HG02763 (cell line): ENCODE data around the gene CLPTM1L.
"Not testable (repeated sequence)": the region's sequence is repeated elsewhere in the genome, so short reads cannot be mapped to it uniquely, and the experiment has no call there.

Experiments
- ATAC-seq: cut with Tn5 transposase; IDR thresholded peaks from one replicate; pipeline ENCODE4 v1.9.1; 2021; ENCODE audit warnings: mild to moderate bottlenecking, moderate library complexity; ENCODE audit not compliant: unreplicated experiment

The CLPTM1L gene

GRCh38 chr5:1342268-1342667, 2.6 kb downstream of the CLPTM1L start:
- no peak for ATAC-seq

GRCh38 chr5:1341863-1342262, 3.0 kb downstream of the CLPTM1L start:
- ATAC-seq = no peak

- not testable (repeated sequence) for ATAC-seq
These were observed 5.1 kb downstream of the CLPTM1L start for GRCh38 chr5:1339818-1340210.

DNA sequence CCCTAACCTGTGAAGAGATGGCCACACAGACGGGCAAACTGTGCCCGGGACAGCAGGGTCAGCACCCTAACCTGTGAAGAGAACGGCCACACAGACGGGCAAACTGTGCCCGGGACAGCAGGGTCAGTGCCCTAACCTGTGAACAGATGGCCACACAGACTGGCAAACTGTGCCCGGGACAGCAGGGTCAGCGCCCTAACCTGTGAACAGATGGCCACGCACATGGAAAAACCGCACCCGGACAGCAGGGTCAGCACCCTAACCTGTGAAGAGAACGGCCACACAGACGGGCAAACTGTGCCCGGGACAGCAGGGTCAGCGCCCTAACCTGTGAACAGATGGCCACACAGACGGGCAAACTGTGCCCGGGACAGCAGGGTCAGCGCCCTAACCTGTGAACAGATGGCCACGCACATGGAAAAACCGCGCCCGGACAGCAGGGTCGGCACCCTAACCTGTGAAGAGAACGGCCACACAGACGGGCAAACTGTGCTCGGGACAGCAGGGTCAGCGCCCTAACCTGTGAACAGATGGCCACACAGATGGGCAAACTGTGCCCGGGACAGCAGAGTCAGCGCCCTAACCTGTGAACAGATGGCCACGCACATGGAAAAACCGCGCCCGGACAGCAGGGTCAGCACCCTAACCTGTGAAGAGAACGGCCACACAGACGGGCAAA, 5.6 kb downstream of the CLPTM1L start:
- ATAC-seq = not testable (repeated sequence)

DNA sequence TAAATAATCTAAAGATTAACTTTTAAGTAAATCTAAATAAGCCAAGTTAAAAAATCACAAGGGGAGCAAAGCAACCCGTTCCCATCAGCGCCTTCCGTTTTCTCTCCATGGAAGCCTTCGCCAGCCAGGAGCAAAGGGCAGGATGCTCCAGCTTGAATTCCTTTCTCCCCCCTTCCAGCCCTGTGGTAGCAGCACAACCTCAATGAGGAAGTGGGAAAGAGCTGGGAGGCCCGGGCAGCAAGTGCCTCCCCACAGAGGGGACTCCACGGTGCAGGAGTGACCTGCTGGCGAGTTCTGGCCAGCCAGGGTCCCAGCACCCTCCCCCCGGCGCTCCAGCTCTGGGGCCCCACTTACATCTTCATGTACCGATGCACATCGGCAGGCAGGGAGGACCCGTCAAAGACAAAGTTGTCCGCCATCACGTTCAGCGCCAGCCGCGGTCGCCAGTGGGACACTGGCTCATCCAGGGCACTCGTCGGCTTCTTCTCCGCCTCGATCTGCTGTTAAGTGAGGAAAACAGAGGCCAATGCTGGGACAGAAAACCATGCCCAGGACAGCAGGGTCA, 6.3 kb downstream of the CLPTM1L start:
- ATAC-seq = no peak

GRCh38 chr5:1338196-1338490, 6.8 kb downstream of the CLPTM1L start:
- no peak for ATAC-seq

DNA sequence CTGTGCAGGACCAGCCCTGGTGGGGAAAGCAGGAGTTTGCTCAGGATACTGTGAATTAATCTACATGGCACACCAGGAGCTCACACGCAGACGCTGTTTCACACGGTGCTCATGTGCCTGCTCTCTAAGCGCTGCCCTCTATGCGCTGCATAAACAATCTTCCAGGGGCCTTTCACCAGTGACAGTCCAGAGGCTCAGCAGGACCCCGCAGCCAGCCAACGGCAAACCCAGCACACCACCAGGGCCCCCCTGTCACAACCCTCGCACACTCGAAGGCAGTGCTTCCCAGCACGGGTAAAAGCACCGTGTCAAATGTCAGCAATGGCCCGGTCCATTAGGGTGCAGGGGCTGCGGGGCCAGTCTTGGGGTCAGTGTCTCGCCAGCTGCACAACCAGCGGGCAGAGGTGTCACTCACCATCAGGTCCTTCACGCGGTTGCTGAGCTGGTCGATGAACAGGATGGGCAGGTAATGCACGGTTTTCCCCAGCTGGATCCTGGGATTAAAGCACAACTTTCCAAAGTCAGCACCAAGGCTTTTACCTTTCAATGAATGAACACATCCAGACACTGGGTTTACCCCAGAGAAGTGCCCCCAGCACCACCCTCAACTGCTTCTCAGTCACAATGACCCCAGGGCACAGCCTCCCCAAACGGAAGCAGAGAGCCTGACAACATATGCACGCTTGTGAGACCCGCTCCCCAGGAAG, 7.3 kb downstream of the CLPTM1L start:
- ATAC-seq = no peak

GRCh38 chr5:1336749-1337488, 8.0 kb downstream of the CLPTM1L start:
- ATAC-seq = no peak

- no peak for ATAC-seq
These were observed 8.8 kb downstream of the CLPTM1L start for GRCh38 chr5:1336106-1336561.

DNA sequence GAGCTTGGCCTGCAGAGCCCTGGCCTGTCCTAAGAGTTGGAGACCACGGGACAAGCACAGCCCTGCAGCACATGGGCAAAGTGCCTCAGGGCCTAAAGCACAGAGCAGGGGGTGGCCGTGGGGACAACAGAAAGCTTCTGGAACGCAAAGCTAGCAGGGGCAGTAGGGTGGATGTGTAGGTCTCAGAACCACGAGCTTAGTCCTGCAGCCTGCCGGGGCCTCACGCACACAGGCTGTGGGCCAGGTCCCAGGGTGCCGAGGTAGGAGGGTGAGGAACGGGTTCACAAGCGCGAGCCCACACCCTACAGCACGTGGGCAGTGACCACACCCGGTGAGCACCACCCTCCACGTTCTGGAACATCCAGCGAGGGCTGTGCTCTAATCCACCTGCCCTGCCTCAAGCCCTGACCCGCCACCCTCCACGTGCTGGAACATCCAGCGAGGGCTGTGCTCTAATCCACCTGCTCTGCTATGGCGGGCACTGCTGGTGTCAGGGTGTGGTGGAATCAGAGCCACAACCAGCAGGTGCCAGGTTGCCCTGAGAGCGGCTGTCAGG, 9.3 kb downstream of the CLPTM1L start:
- ATAC-seq = no peak

GRCh38 chr5:1334831-1335539, 9.9 kb downstream of the CLPTM1L start:
- ATAC-seq = no peak

DNA sequence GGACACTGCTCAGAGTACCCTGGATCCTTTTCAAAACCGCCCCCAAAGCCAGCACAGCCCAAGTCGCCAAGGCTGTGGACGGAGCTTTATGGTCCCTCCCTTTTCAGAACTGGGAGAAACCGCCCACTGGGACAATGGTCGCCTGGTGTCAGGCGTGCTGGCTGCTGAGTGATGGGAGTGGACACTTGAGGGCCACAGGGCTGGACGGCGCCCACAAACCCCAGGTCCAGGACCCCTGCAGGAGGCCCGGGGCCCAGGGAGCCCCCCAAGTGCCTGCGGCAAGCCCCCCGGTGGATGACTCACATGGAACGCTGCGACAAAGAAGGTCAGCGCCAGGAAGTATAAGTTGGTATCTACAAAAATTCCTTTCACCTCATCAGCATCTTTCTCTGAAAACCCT, 10.9 kb downstream of the CLPTM1L start:
- no peak for ATAC-seq

- not testable (repeated sequence) for ATAC-seq
These were observed 11.6 kb downstream of the CLPTM1L start for GRCh38 chr5:1333286-1333685.

DNA sequence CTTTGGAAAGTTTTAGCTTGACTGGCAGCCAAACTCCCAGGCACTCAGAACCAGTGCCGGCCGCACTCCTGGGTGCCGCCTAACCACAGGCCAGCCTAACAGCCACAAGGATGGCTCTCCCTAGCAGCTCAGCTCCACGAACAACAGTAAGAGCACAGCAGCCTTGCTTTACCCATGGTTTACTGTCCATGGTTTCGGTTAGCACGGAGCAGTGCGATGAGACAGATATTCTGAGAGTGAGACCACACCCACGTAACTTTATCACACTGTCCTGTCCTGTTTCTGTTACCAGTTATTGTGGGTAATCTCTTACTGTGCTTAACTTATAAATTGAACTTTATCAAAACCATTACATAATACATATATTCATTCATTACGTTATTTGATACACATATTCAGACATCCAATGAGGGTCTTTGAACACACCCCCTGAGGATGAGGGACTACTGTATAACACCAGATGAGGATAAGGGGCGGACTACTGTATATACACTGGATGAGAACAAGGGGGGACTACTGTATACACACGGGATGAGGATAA, 12.4 kb downstream of the CLPTM1L start:
- ATAC-seq = no peak

GRCh38 chr5:1331861-1332405, 13.0 kb downstream of the CLPTM1L start:
- no peak for ATAC-seq

DNA sequence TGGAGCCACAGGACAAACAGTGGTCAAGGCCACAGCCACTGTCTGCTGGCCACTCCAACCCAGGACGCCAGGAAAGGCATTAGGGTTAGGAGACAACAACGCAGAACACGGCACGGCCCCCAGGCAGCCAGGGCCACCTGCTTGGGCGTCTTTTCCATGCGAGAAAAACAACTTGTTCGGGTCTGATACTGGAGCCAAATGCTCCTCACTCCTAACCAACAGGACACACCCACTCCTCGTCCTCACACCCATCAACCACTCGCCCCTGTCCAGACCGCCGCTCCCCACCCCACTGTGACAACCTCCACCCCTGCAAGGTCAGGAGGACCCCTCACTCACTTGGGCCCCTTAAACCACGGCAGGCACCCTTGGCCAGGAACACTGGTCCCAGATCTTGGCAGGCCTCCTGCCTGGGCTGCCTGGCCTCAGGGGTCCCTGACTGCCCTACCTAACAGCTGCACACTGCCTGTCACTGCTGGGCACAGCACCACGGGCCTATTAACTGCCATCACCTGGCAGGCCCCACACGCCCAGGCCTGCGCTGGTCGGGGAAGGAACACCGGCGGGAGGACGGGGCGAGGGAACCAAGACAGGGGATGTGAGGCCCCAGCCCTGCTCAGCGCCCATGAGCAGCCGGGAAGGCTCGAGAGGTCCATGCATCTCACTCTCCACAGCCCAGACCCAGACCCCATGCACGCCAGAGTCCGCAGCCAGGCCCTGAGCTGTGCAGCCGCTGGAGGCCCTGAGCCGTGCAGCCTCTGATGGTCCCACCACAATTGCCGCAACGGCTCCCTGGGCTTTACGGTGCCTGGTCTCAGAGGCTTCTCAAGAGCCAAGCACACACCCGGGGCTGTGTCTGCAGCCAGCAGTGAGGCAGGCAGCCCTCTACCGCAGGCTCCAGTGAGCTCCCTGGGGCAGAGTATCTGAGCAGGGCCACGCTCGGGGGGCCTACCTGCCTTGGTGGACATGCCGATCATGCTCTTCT, 13.8 kb downstream of the CLPTM1L start:
- ATAC-seq = no peak

DNA sequence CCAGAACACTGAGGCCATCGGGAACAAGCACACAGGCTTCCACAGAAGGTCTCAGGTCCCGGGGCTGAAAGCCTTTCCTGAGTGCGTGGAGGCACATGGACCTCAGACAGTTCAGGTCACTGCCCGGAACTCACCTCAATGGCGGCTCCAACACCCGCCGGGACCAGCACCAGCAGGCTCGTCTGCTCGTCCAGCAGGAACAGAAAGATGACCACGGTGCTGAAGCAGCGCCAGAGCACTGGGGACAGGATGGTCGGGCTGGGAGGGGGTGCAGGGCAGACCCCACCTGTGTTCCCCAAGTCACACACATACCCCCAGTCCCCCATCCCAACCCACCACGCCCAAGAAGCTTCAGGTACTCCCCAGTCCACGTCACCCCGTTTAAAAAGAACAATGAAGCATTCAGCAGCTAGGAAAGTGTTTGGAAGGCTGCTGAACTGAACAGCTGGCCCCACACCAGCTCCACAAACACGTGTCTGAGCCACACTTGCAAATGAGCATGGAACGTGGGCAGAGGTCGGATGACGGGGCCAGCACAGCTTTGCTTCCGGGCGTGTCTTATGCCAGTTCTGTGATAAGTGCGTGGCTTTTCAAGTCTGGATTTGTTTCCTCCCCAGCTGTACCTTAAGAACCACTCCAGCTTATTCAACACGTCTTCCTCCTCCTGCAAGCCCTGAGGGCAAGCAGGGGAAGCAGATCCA, 14.6 kb downstream of the CLPTM1L start:
- no peak for ATAC-seq

DNA sequence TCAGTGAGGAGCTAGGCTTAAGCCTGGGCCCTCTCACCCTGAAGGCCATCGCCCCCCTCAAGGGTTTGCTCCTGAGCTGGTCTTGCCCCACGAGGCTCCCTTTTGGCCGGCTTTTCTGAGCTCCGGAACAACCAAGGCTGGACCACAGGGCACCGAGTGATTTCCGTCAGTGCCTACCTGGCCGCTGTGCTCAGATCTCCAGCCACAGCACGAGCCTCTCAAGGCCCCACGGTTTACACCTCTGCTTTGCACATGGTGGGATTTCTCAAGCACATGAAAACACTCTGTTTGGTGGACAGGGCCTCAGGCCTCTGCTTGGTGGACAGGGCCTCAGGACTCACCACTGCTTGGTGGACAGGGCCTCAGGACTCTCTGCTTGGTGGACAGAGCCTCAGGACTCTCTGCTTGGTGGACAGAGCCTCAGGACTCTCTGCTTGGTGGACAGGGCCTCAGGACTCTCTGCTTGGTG, 15.8 kb downstream of the CLPTM1L start:
- no peak for ATAC-seq
